SK-N-SH (cell line): ENCODE results near the gene WWC2.

ENCODE experiments used
- CHD2 ChIP-seq: fragments of 150-350 bp; IDR thresholded peaks from 2 replicates; pipeline ENCODE4 v1.6.1; 2018; ENCODE audit warnings: low read length; ENCODE audit not compliant: partially characterized antibody
- EP300 ChIP-seq, 2 experiments: IDR thresholded peaks; 2 replicates each; pipeline versions ENCODE4 v1.4.0 to v1.6.1; 2012; ENCODE audit warnings: borderline replicate concordance in 1 of 2, low read depth in 1 of 2, low read length in 1 of 2
- EZH2phosphoT487 ChIP-seq: fragments of 200-600 bp; sonication (generic); IDR thresholded peaks from 2 replicates; pipeline ENCODE4 v1.6.1; 2017; ENCODE audit warnings: low read depth, mixed run types, mild to moderate bottlenecking, antibody characterized with exemption, moderate library complexity, borderline replicate concordance
- FOSL2 ChIP-seq: IDR thresholded peaks from 2 replicates; pipeline ENCODE4 v1.4.0; 2012; ENCODE audit warnings: low read depth, mild to moderate bottlenecking, moderate library complexity, borderline replicate concordance
- MAX ChIP-seq: IDR thresholded peaks from 2 replicates; pipeline ENCODE4 v1.4.0; 2012; ENCODE audit warnings: low read depth
- MXI1 ChIP-seq: IDR thresholded peaks from 2 replicates; pipeline ENCODE4 v1.6.1; 2012; ENCODE audit warnings: mild to moderate bottlenecking, low read depth, low read length, improper control_type of control experiment
- POLR2AphosphoS5 ChIP-seq: IDR thresholded peaks from 2 replicates; pipeline ENCODE4 v1.6.1; 2012; ENCODE audit warnings: low read depth, low read length
- RFX5 ChIP-seq: IDR thresholded peaks from 2 replicates; pipeline ENCODE4 v1.6.1; 2012; ENCODE audit warnings: mild to moderate bottlenecking, improper control_type of control experiment, low read length
- TF ChIP-seq, protein P1 (sequence below): fragments of 200-600 bp; sonication (generic); IDR thresholded peaks from 2 replicates; pipeline ENCODE4 v1.6.1; 2017; ENCODE audit warnings: antibody characterized with exemption, mild to moderate bottlenecking, moderate library complexity
- TF ChIP-seq, protein P2 (sequence below): fragments of 150-350 bp; IDR thresholded peaks from 2 replicates; pipeline ENCODE4 v1.6.1; 2017; ENCODE audit warnings: antibody characterized with exemption, low read length, low read depth, borderline replicate concordance
- TF ChIP-seq, protein P3 (sequence below): IDR thresholded peaks from 2 replicates; pipeline ENCODE4 v1.4.0; 2012; ENCODE audit warnings: low read depth, borderline replicate concordance

GRCh38 chr4:183155450-183156184 is 56.6 kb downstream of the WWC2 start:
- TF ChIP-seq, protein P1, sequence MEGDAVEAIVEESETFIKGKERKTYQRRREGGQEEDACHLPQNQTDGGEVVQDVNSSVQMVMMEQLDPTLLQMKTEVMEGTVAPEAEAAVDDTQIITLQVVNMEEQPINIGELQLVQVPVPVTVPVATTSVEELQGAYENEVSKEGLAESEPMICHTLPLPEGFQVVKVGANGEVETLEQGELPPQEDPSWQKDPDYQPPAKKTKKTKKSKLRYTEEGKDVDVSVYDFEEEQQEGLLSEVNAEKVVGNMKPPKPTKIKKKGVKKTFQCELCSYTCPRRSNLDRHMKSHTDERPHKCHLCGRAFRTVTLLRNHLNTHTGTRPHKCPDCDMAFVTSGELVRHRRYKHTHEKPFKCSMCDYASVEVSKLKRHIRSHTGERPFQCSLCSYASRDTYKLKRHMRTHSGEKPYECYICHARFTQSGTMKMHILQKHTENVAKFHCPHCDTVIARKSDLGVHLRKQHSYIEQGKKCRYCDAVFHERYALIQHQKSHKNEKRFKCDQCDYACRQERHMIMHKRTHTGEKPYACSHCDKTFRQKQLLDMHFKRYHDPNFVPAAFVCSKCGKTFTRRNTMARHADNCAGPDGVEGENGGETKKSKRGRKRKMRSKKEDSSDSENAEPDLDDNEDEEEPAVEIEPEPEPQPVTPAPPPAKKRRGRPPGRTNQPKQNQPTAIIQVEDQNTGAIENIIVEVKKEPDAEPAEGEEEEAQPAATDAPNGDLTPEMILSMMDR: no peak
- no peak for TF ChIP-seq FOSL2
- no peak for TF ChIP-seq MXI1
- no peak for TF ChIP-seq EP300 (IDR thresholded peaks at IDR 0.05; ENCODE audit: borderline replicate concordance in 1 of 2, low read depth in 1 of 2, low read length in 1 of 2)
- no peak for TF ChIP-seq EZH2phosphoT487
- TF ChIP-seq, protein P2, sequence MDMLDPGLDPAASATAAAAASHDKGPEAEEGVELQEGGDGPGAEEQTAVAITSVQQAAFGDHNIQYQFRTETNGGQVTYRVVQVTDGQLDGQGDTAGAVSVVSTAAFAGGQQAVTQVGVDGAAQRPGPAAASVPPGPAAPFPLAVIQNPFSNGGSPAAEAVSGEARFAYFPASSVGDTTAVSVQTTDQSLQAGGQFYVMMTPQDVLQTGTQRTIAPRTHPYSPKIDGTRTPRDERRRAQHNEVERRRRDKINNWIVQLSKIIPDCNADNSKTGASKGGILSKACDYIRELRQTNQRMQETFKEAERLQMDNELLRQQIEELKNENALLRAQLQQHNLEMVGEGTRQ: no peak
- TF ChIP-seq POLR2AphosphoS5: no peak
- TF ChIP-seq MAX: no peak
- no peak for TF ChIP-seq CHD2
- TF ChIP-seq, protein P3, sequence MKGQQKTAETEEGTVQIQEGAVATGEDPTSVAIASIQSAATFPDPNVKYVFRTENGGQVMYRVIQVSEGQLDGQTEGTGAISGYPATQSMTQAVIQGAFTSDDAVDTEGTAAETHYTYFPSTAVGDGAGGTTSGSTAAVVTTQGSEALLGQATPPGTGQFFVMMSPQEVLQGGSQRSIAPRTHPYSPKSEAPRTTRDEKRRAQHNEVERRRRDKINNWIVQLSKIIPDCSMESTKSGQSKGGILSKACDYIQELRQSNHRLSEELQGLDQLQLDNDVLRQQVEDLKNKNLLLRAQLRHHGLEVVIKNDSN: no peak
- TF ChIP-seq RFX5: no peak
